ENCODE measurements around the gene ELMO2. TPM values are rescaled to one million over a fixed set of nuclear protein-coding genes. Genes with fewer than 3 reads are reported as not detected.
A peak's percentile ranks its signal among the peaks of the same experiment; 100 is the strongest.

ELMO2 gene
- total RNA-seq, 3 donors from 2014 or later (not counting 1 experiment from before 2014, with no cell fraction given), result 108 to 156 (median 142) TPM

- TF ChIP-seq, protein P1, sequence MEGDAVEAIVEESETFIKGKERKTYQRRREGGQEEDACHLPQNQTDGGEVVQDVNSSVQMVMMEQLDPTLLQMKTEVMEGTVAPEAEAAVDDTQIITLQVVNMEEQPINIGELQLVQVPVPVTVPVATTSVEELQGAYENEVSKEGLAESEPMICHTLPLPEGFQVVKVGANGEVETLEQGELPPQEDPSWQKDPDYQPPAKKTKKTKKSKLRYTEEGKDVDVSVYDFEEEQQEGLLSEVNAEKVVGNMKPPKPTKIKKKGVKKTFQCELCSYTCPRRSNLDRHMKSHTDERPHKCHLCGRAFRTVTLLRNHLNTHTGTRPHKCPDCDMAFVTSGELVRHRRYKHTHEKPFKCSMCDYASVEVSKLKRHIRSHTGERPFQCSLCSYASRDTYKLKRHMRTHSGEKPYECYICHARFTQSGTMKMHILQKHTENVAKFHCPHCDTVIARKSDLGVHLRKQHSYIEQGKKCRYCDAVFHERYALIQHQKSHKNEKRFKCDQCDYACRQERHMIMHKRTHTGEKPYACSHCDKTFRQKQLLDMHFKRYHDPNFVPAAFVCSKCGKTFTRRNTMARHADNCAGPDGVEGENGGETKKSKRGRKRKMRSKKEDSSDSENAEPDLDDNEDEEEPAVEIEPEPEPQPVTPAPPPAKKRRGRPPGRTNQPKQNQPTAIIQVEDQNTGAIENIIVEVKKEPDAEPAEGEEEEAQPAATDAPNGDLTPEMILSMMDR (IDR thresholded peaks at IDR 0.05), result no peak
- Histone ChIP-seq H3K27me3 (ENCODE audit: control insufficient read depth, insufficient read depth, low read length) (no peaks in the 10 kb centered on the region), H3K36me3 (ENCODE audit: control insufficient read depth, insufficient read depth, low read length) (peaks cover 13% of the 10 kb centered on the region), H3K4me3 (ENCODE audit: low read length) (no peak overlapping the region), H3K27ac (ENCODE audit: low read length) (no peak overlapping the region), H3K4me1 (ENCODE audit: control insufficient read depth, insufficient read depth, low read length) (no peaks in the 10 kb centered on the region), H3K9me3 (ENCODE audit: control insufficient read depth, insufficient read depth, low read length) (no peaks in the 10 kb centered on the region)
- DNase-seq, result no peak
- H3K4me1 Mint-ChIP-seq, result peaks cover 10 to 31% of the 10 kb centered on the region in 2 donors
- H3K9me3 Mint-ChIP-seq, result no peaks in the 10 kb centered on the region
- no peak for ATAC-seq
- H3K27me3 Mint-ChIP-seq (ENCODE audit: low read depth in 2 of 2), result no peaks in the 10 kb centered on the region
- H3K4me3 Mint-ChIP-seq, result no peak overlapping the region
- H3K27ac Mint-ChIP-seq, result no peak overlapping the region
- 65% methylated on average over 3 of the region's 4 CpGs for WGBS (ENCODE audit: insufficient coverage)
- H3K36me3 Mint-ChIP-seq, result no peaks in the 10 kb centered on the region
- intact Hi-C loops (cut with micrococcal nuclease), result no loop called here
Observed at GRCh38 chr20:46349742-46350056, 56.7 kb downstream of the ELMO2 start.

DNA sequence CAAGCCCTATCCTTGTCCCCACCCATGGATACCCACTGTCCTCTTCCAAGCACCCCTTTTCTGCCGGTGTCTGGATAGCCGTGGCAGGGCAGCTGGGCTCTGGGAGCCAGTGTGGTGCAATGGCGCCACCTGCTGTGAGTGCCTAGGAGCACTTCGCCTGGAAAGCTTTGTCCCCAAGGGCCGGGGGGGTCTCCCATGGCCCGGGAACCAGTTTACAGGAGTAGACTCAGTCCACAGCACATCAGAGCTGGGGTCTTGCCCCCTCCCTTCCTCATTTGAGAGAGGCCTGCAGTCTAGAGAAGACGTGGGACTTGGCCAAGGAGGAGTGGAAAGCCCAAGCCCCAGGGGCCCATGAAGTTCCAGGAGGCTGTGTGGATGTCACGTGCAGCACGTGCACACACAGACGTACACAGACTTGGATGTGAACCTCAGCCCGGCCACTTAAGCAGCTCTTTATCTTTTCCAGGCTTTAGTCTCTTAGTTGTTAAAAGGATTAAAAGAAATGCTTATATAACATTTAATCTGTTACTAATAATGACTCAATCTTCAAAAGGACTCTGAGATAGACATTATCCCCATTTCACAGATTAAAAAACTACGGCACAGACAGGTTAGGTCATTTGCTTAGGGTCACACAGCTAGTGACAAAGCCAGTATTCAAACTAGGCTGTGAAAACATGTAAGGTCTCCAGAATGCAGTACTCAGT, 57.2 kb downstream of the ELMO2 start:
- H3K9me3 ChIP-seq (ENCODE audit: control insufficient read depth, insufficient read depth, low read length), result no peaks in the 10 kb centered on the region
- Mint-ChIP-seq H3K27me3 (ENCODE audit: low read depth in 2 of 2) (no peaks in the 10 kb centered on the region), H3K4me3 (no peak overlapping the region), H3K36me3 (no peaks in the 10 kb centered on the region), H3K4me1 (peaks cover 10 to 31% of the 10 kb centered on the region in 2 donors), H3K9me3 (no peaks in the 10 kb centered on the region), H3K27ac (no peak overlapping the region)
- no peaks in the 10 kb centered on the region for H3K4me1 ChIP-seq (ENCODE audit: control insufficient read depth, insufficient read depth, low read length)
- H3K27ac ChIP-seq (ENCODE audit: low read length), result no peak overlapping the region
- intact Hi-C loops (cut with micrococcal nuclease), result no loop called here
- TF ChIP-seq, protein P1 (IDR thresholded peaks at IDR 0.05), result peak; percentile 62
- no peaks in the 10 kb centered on the region for H3K27me3 ChIP-seq (ENCODE audit: control insufficient read depth, insufficient read depth, low read length)
- no peak overlapping the region for H3K4me3 ChIP-seq (ENCODE audit: low read length)
- peaks cover 9% of the 10 kb centered on the region for H3K36me3 ChIP-seq (ENCODE audit: control insufficient read depth, insufficient read depth, low read length)
- ATAC-seq (peak in 2 of 3 donors; percentile 41 to 65), DNase-seq (peak; percentile 26 to 72)
- 77% methylated on average over 11 of the region's 12 CpGs for WGBS (ENCODE audit: insufficient coverage)

GRCh38 chr20:46347841-46348803, 58.3 kb downstream of the ELMO2 start:
- TF ChIP-seq, protein P1 (IDR thresholded peaks at IDR 0.05), result no peak
- intact Hi-C loops (cut with micrococcal nuclease), result no loop called here
- Mint-ChIP-seq H3K9me3 (no peaks in the 10 kb centered on the region), H3K36me3 (no peaks in the 10 kb centered on the region), H3K27me3 (ENCODE audit: low read depth in 2 of 2) (peaks cover 1 to 2% of the 10 kb centered on the region in 2 donors), H3K27ac (no peak overlapping the region), H3K4me1 (peaks cover 12 to 30% of the 10 kb centered on the region in 2 donors), H3K4me3 (no peak overlapping the region)
- peaks cover 4% of the 10 kb centered on the region for H3K27me3 ChIP-seq (ENCODE audit: control insufficient read depth, insufficient read depth, low read length)
- DNase-seq (no peak), ATAC-seq (no peak)
- H3K4me3 ChIP-seq (ENCODE audit: low read length), result no peak overlapping the region
- no peaks in the 10 kb centered on the region for H3K9me3 ChIP-seq (ENCODE audit: control insufficient read depth, insufficient read depth, low read length)
- 91% methylated on average over 25 of the region's 25 CpGs for WGBS (ENCODE audit: insufficient coverage)
- peaks cover 9% of the 10 kb centered on the region for H3K4me1 ChIP-seq (ENCODE audit: control insufficient read depth, insufficient read depth, low read length)
- no peak overlapping the region for H3K27ac ChIP-seq (ENCODE audit: low read length)
- H3K36me3 ChIP-seq (ENCODE audit: control insufficient read depth, insufficient read depth, low read length), result peaks cover 9% of the 10 kb centered on the region

Measured in natural killer cell (primary cell).